ENCODE results near the gene PCBP3. TPM values are rescaled to one million over a fixed set of nuclear protein-coding genes. Genes with fewer than 3 reads are reported as not detected.
"Not testable (repeated sequence)": the region's sequence is repeated elsewhere in the genome, so short reads cannot be mapped to it uniquely, and the experiment has no call there.

PCBP3 gene
- polyA plus RNA-seq, 1 donor, result 0.89 TPM

GRCh38 chr21:45943630-45944540, 300.4 kb downstream of the PCBP3 start:
- DNase-seq (ENCODE audit: low read depth), result no peak

- no peak for DNase-seq (ENCODE audit: low read depth)
These were observed 301.1 kb downstream of the PCBP3 start for GRCh38 chr21:45944601-45945000.

- DNase-seq (ENCODE audit: low read depth), result no peak
These were observed 301.7 kb downstream of the PCBP3 start for GRCh38 chr21:45945066-45945867.

GRCh38 chr21:45945868-45946210, 302.3 kb downstream of the PCBP3 start:
- no peak for DNase-seq (ENCODE audit: low read depth)

- DNase-seq (ENCODE audit: low read depth), result no peak
These were observed 303.8 kb downstream of the PCBP3 start for GRCh38 chr21:45947296-45947695.

GRCh38 chr21:45947716-45948255, 304.3 kb downstream of the PCBP3 start:
- no peak for DNase-seq (ENCODE audit: low read depth)

GRCh38 chr21:45948576-45949141, 305.1 kb downstream of the PCBP3 start:
- no peak for DNase-seq (ENCODE audit: low read depth)

GRCh38 chr21:45949928-45950739, 306.6 kb downstream of the PCBP3 start:
- DNase-seq (ENCODE audit: low read depth), result no peak

GRCh38 chr21:45950740-45951515, 307.4 kb downstream of the PCBP3 start:
- DNase-seq (ENCODE audit: low read depth), result no peak

GRCh38 chr21:45951676-45952075, 308.2 kb downstream of the PCBP3 start:
- DNase-seq (ENCODE audit: low read depth), result no peak

- DNase-seq (ENCODE audit: low read depth), result not testable (repeated sequence)
These were observed 309.0 kb downstream of the PCBP3 start for GRCh38 chr21:45952527-45952926.

GRCh38 chr21:45952974-45953373, 309.4 kb downstream of the PCBP3 start:
- DNase-seq (ENCODE audit: low read depth), result no peak

GRCh38 chr21:45954261-45954660, 310.7 kb downstream of the PCBP3 start:
- DNase-seq (ENCODE audit: low read depth), result no peak

- no peak for DNase-seq (ENCODE audit: low read depth)
These were observed 311.4 kb downstream of the PCBP3 start for GRCh38 chr21:45954921-45955320.

- no peak for DNase-seq (ENCODE audit: low read depth)
These were observed 314.0 kb downstream of the PCBP3 start for GRCh38 chr21:45957551-45957950.

- no peak for DNase-seq (ENCODE audit: low read depth)
These were observed 314.6 kb downstream of the PCBP3 start for GRCh38 chr21:45957981-45958600.

- no peak for DNase-seq (ENCODE audit: low read depth)
These were observed 315.7 kb downstream of the PCBP3 start for GRCh38 chr21:45959182-45959581.

- DNase-seq (ENCODE audit: low read depth), result no peak
These were observed 316.4 kb downstream of the PCBP3 start for GRCh38 chr21:45959779-45960390.

- DNase-seq (ENCODE audit: low read depth), result not testable (repeated sequence)
These were observed 317.9 kb downstream of the PCBP3 start for GRCh38 chr21:45961408-45961807.

Measured in forelimb muscle (tissue), 1 donor.